Measurements from ENCODE around the gene ABCA13.

GRCh38 chr7:48304641-48305040 lies 133.4 kb downstream of the ABCA13 start:
- TF ChIP-seq, protein P1, sequence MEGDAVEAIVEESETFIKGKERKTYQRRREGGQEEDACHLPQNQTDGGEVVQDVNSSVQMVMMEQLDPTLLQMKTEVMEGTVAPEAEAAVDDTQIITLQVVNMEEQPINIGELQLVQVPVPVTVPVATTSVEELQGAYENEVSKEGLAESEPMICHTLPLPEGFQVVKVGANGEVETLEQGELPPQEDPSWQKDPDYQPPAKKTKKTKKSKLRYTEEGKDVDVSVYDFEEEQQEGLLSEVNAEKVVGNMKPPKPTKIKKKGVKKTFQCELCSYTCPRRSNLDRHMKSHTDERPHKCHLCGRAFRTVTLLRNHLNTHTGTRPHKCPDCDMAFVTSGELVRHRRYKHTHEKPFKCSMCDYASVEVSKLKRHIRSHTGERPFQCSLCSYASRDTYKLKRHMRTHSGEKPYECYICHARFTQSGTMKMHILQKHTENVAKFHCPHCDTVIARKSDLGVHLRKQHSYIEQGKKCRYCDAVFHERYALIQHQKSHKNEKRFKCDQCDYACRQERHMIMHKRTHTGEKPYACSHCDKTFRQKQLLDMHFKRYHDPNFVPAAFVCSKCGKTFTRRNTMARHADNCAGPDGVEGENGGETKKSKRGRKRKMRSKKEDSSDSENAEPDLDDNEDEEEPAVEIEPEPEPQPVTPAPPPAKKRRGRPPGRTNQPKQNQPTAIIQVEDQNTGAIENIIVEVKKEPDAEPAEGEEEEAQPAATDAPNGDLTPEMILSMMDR (IDR thresholded peaks at IDR 0.05) = no peak
- TF ChIP-seq POLR2A (IDR thresholded peaks at IDR 0.05) (no peak), POLR2AphosphoS5 (IDR thresholded peaks at IDR 0.05) (no peak)

Measured in gastroesophageal sphincter (tissue), 3 donors.